ENCODE measurements around the gene LMAN2L.

LMAN2L gene

DNA sequence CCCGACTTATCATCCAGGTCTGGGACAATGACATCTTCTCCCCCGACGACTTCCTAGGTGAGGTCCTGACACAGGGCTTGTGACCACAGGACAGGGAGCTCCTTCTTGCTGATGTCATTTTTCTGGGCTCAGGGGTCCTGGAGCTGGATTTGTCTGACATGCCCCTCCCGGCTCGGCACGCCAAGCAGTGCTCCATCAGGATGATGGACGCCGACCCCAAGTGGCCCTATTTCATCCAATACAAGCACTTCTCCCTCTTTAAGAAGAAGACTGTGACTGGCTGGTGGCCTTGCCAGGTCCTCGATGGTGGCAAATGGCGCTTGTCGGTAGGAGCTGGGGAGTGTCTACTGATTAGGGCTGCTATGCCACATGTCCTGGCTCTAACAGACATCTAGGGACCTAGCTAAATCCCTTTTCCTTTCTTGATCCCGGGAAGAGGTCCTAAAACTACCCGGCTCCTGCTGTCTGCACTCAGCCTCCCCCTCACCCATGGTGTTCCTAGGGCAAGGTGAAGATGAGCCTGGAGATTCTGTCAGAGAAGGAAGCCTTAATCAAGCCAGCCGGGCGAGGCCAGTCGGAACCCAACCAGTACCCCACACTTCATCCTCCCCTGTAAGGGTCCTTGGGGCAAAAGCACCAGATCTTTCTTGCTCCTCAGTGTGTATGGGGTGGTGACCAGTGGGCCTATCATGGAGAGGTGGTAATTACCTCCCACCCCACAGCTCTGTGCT, 36.7 kb downstream of the LMAN2L start:
- DNase-seq: no peak

DNA sequence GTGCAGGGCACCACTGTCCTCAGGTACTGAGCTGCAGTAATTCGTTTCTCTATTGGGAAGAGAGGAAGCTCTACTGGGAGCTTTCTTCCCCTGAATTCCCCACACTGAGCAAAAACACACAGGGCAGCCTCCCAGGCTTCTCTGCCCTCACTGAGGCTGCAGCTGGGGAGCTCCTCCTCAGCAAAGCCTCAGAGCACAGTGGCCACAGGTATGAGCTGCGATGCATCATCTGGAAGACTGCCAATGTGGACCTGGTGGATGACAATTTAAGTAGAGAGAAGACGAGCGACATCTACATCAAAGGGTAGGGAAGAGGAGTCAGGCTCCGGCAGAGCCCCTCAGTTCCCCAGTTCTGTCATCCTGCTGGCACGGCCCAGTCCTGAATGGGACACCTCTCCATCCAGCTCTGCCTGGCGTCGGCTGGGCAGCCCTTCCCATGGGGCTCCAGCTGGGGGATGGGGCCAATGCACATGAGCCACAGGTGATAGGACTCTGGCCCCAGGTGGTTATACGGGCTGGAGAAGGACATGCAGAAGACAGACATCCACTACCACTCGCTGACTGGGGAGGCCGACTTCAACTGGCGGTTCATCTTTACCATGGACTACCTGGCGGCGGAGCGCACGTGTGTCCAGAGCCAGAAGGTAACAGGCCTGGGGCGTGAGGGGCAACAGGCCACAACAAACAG, 37.6 kb downstream of the LMAN2L start:
- DNase-seq: no peak

DNA sequence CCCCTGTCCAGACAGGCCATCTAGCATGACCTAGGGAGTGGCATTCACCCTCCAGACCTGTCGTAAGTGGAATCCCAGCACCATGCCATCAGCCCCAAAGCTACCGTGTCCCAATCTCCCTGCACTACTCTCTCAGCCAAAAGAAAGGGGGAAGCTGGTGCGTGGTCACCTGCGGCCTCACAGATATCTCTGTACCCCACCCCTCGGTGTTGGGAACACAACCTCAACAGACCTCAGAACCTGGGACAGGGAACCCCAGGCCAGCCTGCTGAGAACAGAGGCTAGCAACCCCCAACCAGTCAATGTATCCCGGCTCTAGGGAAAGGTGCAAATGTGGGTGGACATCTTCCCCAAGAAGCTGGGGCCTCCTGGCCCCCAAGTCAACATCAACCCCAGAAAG, 38.2 kb downstream of the LMAN2L start:
- DNase-seq: no peak

DNA sequence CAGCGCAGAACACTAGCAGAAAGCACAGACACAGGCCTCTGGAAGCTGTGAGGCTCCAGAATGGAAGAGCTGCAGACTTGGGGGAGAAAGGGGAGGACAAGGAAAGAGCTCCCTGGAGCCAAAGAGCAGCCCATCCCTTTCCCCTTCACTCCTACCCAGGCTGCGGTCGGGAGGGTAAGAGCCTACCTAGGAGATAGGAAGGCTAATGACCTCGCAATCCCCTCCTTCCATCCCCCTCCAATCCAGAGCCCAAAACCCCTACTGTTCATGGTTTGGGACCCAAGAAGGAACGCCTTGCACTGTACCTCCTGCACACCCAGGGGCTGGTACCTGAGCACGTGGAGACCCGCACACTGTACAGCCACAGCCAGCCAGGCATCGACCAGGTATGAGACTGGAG, 39.8 kb downstream of the LMAN2L start:
- no peak for DNase-seq

DNA sequence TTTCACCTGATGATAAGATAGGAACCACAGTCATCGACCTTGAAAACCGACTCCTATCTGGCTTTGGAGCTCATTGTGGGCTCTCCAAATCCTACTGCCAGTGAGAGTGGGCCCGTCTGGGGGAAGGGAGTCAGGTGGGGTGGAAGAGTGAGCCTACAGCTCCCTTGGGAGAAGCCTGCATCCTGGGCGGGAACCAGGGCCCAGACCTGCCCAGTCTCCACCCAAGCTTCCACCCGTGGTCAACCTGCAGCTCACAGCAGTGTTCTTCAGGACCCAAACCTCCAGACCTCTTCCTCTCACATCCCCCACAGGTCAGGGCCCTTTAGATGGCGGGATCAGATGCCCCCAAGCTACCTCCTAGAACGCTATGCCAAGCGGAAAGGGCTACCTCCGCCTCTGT, 40.2 kb downstream of the LMAN2L start:
- DNase-seq: no peak

DNA sequence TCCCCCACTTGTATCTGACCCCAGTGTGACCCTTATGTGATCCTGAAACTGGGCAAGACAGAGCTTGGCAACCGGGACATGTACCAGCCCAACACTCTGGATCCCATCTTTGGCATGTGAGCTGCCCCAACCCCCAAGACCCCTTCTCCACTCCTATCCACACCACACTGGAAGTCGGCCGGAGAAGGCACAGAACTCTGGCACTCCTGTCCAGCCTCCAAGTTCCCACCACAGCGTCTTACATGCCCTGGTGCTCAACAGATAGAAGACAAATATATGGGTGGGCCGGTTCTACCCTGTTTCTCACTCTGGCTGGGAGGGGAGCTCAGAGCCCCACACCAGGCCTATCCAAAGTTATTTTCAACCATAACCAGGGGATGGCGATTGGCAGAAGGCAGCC, 40.8 kb downstream of the LMAN2L start:
- no peak for DNase-seq

DNA sequence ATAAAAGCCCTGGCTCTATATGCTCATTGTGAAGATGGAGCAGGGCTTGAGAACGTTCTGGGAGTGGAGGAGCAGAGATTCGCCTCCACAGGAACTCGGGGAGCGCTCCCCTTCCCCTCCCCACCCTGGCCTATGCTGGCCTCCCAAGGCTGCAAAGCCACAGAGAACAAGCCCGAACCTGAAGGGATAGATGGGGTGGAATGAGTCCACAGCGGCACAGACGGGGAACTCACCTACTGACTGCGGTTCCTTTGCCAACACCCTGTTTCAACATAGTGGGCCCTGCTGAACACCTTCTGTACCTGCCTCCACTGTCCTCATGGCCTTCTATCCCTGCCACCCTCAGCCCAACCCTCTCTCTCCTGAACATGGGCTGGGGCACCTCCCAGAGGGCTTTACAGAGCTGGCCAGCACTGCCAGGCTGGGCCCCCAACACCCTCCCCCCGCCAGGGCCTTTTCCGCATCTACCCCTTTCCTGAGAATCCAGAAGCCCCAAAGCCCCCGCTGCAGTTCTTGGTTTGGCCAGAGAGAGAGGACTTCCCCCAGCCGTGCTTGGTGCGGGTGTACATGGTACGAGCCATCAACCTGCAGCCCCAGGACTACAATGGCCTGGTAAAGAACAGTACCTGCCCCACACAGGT, 41.5 kb downstream of the LMAN2L start:
- DNase-seq: no peak

DNA sequence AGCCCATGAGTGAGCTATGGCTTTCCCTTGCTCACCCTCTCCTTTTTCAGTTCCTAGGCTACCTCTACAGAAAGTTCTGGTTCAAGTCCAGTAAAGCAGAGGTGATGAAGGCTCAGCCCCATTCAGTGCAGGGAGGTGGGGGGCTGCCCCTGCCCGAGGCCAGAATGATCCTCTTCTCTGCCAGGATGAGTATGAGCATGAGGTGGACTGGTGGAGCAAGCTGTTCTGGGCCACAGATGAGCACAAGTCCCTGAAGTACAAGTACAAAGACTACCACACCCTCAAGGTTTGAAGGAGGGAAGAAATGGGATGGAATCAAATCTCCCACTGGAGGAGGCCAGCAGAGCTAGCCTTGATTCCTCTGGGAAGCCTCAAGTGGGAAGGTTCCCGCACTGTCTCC, 42.4 kb downstream of the LMAN2L start:
- DNase-seq: no peak

DNA sequence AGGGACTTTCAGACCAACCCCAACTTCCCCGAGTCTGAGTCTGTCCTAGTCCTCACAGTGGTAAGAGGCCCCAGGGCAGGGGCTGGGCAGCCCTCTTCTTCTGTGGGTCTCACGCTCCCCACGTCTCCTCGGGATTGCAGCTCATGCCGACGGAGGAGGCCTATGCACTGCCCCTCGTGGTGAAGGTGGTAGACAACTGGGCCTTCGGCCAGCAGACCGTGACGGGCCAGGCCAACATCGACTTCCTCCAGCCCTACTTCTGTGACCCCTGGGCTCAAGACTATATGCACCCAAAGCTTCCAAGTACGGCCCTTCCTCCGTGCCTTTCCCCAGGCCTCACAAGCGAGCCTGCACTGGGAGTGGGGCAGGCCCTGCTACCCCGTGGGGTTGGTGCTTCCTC, 44.3 kb downstream of the LMAN2L start:
- no peak for DNase-seq

DNA sequence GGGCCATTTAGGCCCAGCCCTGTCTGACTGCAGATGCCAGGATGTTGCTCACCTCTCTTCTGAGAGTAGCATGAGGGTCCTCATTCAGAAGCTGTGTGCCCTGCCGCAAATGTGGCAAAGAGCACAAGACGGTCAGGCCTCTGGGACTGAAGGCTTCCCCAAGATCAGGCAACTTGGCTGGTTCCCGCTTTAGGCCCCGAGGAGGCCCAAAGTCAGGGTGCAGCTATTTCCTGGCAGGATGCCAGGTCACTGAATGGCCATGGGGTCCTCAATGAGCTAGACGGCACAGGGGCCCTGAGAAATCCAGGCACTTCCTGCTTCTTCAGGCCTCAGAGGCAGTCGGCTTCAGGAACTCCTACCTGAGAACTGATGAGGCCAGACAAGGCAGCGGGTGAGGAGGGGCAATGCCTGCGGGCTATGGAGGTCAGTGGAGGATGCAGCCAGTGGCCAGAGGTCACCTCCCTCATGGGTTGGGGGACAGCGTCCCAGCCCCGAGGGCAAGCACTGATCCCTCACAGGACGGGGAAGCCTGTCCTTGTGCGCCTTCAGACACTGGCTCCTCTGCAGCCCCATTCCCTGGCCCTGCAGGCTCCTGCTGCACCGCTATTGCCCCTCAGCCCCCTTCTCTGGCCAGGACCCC, 44.9 kb downstream of the LMAN2L start:
- no peak for DNase-seq

DNA sequence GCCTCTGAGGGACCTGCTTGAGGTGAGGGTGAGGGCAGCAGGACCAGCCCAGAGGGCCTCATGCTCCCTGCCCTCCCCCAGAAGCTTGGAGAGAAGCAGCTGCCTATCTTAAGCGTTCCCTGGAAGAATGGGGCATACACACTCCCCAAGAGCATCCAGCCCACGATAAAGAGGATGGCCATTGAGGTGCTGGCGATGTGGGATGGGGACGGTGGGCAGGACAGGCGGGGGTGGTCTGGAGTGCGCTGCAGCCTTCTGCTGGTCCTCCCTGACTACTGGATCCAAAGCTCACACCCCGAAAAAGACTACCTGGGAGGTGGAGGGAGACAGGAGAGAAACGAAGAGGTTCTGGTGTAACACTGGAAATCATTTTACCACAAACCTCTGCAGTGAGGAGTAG, 45.6 kb downstream of the LMAN2L start:
- DNase-seq: no peak

DNA sequence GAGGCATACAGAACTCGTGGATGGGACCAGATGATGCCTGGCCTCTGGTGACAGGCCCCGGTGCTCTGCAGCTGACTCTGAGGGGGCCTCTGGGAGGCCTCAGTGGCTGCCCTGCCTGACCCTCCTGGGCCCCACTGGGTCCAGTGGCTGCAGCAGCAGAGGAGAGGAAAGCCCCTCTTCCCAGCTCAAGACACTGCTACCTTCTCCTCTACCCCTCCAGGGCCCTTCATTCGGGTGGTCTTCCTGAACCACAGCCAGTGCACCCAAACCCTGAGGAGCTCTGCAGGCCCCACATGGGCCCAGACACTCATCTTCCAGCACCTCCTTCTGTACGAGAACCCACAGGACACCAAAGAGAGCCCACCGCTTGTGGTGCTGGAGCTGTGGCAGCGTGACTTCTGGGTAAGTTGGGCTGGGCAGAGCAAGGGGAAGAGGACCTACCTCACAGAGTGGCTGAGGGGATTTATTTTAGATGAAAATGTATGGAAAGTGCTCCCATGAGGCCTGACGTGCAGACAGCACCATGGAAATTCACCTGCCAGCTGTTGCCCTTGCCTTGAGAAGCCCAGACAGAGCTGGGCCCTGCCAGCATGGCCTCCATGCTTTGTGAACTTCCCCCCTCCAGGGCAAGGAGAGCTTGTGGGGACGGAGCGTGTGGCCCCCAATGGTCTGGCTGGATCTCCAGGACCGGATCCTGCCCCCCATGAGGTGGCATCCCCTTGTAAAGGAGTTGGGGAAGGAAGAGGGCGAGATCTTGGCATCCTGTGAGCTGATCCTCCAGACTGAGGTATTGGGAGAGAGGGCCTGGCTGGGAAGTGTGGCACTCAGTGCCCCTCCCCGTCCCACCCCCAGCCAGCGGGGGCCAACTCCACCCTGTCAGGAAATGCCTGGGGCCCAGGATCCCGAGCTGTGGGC, 46.3 kb downstream of the LMAN2L start:
- DNase-seq: no peak

DNA sequence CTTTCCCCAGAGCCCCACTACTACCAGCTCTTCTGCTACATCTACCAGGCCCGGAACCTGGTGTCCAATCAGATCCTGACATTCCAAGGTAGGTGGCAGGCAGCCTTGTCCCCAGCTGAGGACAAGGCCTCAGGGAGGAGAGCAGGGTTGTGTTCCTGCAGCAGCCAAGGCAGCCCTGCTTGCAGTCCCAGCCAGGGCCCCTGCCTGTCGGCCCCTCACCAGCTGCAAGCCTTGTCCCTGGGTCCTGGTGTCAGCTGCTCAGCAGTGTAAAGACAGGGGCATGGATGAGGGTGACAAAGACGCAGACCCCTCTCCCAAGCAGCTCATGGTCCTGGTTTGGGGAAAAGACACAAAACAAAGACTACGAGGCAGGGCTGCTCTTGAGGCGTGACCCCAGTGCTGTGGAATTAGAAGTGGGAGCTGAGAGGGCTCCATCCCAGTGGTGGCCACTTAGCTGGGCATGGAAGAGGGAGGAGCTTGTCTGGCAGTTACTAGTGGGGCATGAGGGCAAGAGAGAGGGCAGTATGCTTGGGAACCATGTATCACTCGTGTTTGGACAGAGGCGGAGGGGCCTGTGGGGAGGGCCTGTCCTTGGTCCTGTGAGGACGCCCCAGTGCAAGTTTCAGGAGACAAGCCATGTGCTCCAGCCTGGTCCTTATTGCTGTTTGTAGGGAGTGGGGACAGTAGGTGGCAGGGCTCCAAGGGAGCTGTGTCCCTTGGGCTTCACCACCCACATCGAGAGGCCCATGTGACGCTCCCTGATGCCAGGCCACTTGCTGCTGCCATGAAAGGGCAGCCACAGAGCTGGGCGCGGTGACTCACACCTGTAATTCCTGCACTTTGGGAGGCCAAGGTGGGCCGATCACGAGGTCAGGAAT, 47.5 kb downstream of the LMAN2L start:
- no peak for DNase-seq

DNA sequence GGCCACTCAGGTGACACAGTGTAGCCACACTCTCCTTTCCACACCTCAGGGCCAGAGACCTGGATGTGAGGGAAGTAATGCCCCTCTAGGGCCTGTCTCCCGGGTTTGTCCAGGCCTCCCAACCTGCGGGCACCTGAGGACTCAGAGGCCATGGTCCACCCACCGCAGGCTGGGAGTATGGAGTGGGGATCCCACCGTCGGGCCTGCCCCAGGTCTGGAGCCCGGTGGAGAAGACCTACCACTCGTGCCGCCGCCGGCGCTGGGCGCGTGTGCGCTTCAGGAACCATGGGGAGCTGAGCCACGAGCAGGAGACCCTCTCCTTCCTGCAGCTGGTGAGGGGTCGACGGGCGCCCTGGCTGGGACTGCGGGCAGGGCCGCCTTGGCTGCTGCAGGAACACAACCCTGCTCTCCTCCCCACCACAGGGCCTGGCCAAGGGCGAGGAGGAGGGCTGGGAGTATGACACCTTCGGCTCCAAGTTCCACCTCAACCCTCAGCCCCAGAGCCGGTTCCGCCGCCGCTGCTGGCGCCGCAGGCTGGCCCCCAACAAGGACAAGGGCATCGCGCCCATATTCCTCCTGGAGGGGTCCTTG, 48.7 kb downstream of the LMAN2L start:
- no peak for DNase-seq

DNA sequence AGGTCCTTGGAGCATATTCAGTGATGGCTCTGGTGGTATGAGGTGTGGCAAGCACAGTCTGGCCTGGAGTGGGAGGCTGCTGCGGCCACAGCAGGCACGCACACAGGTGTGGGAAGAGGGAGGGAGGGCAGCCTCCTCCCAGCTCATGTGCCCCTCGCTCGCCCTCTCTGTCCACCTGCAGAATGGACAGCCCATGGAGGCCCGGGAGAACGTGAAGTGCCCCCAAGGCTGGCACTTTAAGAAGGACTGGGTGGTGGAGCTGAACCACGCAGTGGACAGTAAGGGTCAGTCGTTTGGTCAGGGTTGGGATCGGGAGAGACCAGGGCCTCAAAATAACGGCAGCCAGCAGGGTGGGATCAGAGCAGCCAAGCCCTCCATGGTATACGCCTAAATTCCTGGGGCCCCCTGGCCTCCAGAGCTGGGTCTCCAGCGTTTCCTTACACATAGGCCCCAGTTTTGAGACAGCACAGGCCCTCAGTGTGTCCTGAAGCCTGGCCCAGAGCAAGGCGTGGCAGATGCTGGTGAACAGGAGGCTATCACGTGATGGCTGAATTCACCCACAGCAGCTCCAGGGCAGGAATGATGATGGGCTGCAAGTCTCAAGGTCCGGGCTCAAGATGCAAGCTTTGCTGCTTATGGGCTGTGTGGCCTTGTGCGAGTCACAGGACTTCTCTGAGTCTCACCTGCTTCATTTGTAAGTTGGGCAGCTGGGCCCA, 49.4 kb downstream of the LMAN2L start:
- DNase-seq: no peak

DNA sequence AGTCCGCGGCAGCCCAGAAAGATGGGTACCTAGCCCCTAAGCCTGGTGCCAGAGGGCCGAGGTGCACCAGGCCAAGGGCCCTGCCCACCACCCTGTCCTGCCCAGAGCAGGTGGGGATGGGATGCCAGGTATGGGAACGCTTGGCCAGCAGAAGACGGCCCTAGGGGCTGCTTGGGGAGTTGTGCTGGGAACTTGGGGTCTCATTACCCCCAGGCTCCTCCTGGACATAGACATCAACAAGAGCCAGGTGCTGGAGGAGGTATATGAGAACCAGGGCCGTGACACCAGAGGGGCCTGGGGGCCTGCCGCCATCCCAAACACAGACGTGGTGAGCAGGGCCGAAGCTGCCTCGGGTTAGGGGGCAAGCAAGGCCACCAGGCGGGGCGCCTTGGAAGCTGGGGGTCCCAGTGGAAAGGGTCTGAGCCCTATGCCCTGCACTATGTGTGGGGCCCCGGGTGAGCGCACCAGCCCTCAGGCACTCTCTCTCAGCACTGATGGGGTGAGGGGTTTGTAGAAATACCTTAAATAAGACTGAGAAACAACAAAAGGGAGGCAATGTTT, 50.4 kb downstream of the LMAN2L start:
- DNase-seq: no peak

DNA sequence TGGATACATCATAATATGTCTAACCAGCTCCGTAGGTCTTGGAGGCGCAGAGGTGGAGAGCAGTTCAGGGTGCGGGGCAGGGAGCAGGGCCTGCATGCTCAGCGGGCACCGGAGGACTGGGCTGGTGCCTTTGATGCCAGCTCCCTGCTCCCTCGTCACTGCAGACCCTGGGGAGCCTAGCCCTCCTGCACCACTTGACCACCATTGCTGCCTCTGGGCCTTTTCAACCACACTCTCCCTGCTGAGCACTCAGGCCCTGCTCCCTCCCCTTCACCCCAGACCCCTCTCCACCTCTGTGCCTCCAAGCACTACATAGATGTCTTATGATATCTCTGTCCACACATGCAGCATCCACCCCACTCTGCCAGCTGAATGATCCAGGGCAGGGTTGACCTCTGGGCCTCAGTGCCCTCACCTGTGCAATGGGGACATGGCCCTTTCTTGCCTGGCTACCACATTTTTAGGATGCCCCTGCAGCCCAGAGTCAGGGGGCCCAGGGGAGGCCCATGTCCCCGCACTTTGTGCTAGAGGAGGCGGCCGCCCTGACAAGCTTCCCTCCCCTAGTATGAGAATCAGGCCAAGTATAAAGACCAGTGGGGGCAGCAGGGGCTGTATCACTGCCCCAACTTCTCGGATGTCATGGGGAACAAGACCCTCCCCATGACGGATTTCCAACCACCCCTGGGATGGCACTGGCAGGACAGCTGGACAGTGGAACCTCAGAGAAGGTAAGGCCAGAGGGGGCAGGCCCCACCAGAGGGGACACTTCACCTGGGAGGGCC, 51.0 kb downstream of the LMAN2L start:
- DNase-seq: no peak

DNA sequence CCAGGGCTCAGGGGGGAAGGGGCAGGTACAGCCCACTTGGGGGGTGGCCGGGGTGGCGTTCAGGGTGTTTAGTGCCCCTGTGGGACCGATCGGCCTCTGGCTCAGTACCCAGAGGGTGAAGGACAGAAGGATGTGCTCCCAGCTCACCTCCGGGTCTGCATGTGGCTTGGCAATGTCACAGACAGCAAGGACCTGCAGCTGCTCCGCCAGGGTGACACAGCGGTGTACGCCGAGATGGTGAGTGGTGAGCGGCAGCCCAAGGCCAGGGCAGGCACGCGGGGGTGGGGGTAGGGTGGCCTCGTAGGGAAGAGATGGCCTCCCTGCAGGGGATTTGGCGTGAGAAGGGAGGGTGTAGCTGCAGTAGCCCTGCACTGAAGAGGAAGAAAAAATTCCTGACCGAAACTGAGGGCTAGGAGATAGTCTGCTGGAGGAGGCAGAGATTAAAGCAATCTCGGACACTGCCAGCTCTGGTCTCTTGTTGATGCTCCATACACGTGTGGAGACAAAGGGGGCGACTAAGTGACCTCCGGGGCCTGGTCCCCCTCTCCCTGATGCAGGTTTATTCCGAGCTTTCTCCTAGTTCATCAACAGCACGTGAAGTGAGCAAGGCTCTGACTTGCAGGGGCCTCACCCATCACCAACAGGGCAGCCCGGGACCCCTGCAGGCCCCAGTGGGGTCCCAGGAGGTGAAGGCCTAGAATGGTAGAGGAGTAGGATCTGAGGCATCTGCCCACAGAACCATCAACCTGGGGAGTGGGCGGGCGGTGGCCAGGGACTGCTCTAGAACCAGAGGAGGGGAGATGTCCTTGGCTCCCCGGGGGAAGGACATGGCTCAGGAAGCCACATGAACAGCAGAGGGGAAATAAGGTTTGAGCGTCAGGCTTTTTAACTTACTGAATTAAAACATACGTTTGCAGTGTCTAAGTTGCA, 51.9 kb downstream of the LMAN2L start:
- no peak for DNase-seq
